Fibroblast of pulmonary artery (primary cell): ENCODE results near the gene GFER.
"Not testable (repeated sequence)": the region's sequence is repeated elsewhere in the genome, so short reads cannot be mapped to it uniquely, and the experiment has no call there.

Experiments
- DNase-seq: peaks from one replicate; pipeline ENCODE4 v3.0.0-alpha.2; 2010; ENCODE audit warnings: low read depth
- H3K4me3 ChIP-seq: replicated peaks from 2 replicates; pipeline ENCODE4 v1.5.1; 2011; ENCODE audit warnings: low read depth, mild to moderate bottlenecking, control low read depth, low read length, moderate library complexity
- TF ChIP-seq, protein P1 (sequence below): IDR thresholded peaks from 2 replicates; pipeline ENCODE4 v1.5.1; 2011; ENCODE audit warnings: mild to moderate bottlenecking, control low read depth, low read length, inconsistent platforms; ENCODE audit errors: missing control alignments

Gene GFER

DNA sequence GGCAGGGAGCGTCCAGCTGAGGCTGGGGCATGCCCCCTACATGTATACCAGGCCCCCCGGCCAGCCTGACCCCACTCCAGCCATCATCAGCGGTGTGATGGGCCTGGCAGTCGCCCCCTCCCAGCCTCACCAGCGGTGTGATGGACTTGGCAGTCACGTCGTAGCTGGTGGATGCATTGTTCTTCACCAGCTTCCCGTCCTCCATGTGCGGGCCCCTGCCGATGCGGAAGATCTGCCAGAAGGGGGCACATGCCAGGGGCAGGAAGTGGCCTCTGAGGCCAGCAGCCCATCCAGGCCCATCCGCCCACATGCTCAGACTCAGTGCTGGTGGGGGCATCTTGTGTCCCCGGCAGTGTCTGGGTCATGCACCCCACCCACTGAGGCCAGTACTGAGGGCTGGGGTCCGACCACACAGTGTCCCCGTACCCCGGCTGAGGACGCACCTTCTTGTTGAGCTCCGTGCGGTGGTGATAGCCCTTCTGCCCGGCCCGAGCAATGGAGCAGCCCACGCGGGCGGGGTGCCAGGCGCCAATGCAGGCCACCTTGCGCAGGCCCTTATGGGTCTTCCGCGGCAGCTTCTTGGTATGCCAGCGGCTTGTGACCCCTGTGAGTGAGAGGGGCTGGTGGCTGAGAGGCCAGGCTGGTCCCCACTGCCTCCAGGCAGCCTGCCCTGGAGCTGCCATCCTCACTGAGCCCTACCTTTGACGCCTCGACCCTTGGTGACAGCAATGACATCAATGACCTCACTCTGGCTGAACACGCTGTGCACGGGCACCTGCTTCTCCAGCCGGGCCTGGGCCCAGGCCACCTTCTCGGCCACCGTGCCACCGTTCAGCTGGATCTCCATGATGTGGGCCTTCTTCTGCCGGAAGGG lies 37.3 kb upstream of the GFER start:
- H3K4me3 ChIP-seq, result no peak overlapping the region
- no peak for DNase-seq
- TF ChIP-seq, protein P1, sequence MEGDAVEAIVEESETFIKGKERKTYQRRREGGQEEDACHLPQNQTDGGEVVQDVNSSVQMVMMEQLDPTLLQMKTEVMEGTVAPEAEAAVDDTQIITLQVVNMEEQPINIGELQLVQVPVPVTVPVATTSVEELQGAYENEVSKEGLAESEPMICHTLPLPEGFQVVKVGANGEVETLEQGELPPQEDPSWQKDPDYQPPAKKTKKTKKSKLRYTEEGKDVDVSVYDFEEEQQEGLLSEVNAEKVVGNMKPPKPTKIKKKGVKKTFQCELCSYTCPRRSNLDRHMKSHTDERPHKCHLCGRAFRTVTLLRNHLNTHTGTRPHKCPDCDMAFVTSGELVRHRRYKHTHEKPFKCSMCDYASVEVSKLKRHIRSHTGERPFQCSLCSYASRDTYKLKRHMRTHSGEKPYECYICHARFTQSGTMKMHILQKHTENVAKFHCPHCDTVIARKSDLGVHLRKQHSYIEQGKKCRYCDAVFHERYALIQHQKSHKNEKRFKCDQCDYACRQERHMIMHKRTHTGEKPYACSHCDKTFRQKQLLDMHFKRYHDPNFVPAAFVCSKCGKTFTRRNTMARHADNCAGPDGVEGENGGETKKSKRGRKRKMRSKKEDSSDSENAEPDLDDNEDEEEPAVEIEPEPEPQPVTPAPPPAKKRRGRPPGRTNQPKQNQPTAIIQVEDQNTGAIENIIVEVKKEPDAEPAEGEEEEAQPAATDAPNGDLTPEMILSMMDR, result no peak

DNA sequence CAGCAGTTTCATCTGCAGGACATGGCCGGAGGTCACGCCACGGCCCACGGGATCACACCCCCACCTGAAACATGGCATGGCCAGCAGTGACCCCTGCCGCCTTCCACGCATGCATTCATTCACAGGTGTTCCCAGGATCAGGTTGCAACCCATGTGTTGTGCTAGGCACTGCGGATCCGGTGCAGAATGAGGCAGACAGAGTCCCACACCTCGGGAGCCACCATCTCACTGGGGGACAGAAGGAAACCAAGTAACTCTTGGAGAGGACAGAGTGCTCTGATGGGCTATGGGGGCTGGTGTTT lies 36.7 kb upstream of the GFER start:
- no peak for DNase-seq
- TF ChIP-seq, protein P1, result no peak
- H3K4me3 ChIP-seq, result no peak overlapping the region

DNA sequence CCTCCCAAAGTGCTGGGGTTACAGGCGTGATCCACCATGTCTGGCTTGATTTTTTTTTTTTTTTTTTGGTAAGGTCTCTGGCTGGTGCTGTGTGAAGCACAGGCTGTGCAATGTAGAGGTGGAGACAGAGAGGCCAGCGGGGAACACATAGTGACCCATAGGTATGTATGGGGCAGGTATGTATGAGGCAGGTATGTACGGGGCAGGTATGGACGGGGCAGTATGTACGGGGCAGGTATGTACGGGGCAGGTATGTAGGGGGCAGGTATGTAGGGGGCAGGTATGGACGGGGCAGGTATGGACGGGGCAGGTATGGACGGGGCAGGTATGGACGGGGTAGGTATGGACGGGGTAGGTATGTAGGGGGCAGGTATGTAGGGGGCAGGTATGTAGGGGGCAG lies 34.5 kb upstream of the GFER start:
- DNase-seq, result no peak
- TF ChIP-seq, protein P1, result no peak
- no peak overlapping the region for H3K4me3 ChIP-seq

DNA sequence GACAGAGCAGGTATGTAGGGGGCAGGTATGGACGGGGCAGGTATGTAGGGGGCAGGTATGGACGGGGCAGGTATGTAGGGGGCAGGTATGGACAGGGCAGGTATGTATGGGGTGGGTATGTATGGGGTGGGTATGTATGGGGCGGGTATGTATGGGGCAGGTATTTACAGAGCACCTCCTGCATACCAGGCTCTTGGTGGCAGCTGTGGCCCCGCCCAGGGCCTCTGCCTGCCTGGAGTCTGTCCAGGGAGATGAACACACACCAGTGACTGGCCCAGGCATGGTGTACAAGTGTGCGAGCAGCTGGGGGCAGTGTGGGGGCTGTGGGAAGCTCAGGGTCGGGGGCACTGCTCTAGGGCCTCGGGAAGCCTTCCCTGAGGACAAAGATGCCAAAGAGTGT lies 33.9 kb upstream of the GFER start:
- DNase-seq, result no peak
- TF ChIP-seq, protein P1, result no peak
- H3K4me3 ChIP-seq, result no peak overlapping the region

DNA sequence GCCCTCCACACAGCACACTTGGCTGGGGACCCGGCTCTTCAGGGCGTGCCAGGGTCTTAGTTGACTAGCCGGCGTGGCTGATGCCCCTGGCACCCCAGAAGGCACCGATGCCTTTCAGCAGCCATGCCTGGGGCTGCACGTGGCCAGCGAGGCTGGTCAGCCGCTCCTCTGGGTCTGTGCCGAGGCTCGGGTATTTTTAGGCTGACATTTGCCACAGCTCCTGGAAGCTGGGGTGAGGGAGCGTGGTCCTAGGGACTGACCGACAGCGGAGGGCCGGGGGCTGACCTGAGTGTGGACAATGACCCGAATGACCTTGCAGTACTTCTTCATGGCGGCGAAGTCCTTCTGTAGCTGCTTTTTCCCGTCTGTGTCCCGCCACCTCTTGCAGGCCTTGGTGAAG lies 33.4 kb upstream of the GFER start:
- DNase-seq, result no peak
- no peak overlapping the region for H3K4me3 ChIP-seq
- TF ChIP-seq, protein P1, result no peak

DNA sequence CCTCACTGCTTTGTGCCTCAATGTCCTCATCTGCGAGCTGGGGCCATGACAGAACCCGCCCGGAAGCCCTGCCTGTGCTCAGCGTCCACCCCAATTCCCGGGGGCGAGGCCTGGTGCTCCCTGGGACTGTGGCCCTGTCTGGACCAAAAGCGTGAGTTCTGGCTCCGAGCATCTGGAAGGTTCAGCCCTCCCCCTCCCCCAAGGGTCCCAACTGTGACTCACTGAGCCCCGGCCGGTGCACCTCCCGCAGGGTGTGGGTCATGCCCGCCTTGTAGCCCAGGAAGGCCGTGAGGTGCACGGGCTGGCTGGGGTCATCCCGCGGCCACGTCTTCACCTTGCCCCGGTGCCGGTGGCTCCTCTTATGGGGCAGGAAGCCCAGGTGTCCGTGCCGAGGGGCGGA lies 30.3 kb upstream of the GFER start:
- H3K4me3 ChIP-seq, result no peak overlapping the region
- TF ChIP-seq, protein P1, result no peak
- DNase-seq, result no peak

DNA sequence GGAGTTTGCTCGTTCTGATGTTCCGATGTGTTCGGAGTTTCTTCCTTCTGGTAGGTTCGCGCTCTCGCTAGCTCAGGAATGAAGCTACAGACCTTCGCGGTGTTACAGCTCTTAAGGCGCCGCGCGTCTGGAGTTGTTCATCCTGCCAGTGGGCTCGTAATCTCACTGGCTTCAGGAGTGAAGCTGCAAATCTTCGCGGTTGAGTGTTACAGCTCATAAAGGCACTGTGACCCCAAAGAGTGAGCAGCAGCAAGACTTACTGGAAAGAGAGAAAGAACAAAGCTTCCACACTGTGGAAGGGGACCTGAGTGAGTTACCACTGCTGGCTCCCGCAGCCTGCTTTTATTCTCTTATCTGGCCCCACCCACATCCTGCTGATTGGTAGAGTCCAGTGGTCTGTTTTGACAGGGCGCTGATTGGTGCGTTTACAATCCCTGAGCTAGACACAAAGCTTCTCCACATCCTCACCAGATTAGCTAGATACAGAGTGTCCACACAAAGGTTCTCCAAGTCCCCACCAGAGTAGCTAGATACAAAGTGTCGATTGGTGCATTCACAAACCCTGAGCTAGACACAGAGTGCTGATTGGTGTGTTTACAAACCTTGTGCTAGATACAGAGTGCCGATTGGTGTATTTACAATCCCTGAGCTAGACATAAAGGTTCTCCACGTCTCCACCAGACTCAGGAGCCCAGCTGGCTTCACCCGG lies 26.4 kb upstream of the GFER start:
- DNase-seq, H3K4me3 ChIP-seq: not testable (repeated sequence)

DNA sequence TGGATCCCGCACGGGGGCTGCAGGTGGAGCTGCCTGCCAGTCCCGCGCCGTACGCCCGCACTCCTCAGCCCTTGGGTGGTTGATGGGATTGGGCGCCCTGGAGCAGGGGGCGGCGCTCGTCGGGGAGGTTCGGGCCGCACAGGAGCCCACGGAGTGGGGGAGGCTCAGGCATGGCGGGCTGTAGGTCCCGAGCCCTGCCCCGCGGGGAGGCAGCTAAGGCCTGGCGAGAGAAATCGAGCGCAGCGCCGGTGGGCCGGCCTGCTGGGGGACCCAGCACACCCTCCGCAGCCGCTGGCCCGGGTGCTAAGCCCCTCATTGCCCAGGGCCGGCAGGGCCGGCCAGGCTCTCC lies 25.9 kb upstream of the GFER start:
- H3K4me3 ChIP-seq, DNase-seq: not testable (repeated sequence)
